ENCODE measurements around the gene HTRA3. TPM values are rescaled to one million over a fixed set of nuclear protein-coding genes. Genes with fewer than 3 reads are reported as not detected.

Gene HTRA3
- total and polyA plus RNA-seq, 2 experiments from 2014 or later = 19.4 to 34.9 TPM

GRCh38 chr4:8308856-8309771 is 39.6 kb downstream of the HTRA3 start:
- no peak overlapping the region for H3K27ac ChIP-seq
- H4K20me1 ChIP-seq (ENCODE audit: insufficient read depth, poor library complexity, severe bottlenecking) = no peaks in the 10 kb centered on the region
- no peaks in the 10 kb centered on the region for H3K79me2 ChIP-seq
- 79% methylated on average over 24 of the region's 24 CpGs for WGBS (ENCODE audit: low lambda C conversion rate, missing lambda C conversion rate)
- H2AFZ ChIP-seq = no peak overlapping the region
- no peak overlapping the region for H3K4me3 ChIP-seq
- DNase-seq (ENCODE audit: low spot score) = no peak
- no peak overlapping the region for H3K4me2 ChIP-seq
- H3K27me3 ChIP-seq = no peaks in the 10 kb centered on the region
- H3K36me3 ChIP-seq (replicated peaks; ENCODE audit: insufficient read depth, low read depth) = no peaks in the 10 kb centered on the region
- H3K9me2 ChIP-seq (replicated peaks; ENCODE audit: insufficient read depth) = no peaks in the 10 kb centered on the region
- no peaks in the 10 kb centered on the region for H3K4me1 ChIP-seq (ENCODE audit: insufficient read depth)
- H3K9me3 ChIP-seq (ENCODE audit: low read depth) = no peaks in the 10 kb centered on the region
- TF ChIP-seq EZH2 (IDR thresholded peaks at IDR 0.05; ENCODE audit: borderline replicate concordance) = no peak
- no peak for TF ChIP-seq EZH2phosphoT487 (IDR thresholded peaks at IDR 0.05; ENCODE audit: low read depth, severe bottlenecking, unreplicated experiment)
- no peak for TF ChIP-seq CTCF (IDR thresholded peaks at IDR 0.05; ENCODE audit: poor library complexity)

DNA sequence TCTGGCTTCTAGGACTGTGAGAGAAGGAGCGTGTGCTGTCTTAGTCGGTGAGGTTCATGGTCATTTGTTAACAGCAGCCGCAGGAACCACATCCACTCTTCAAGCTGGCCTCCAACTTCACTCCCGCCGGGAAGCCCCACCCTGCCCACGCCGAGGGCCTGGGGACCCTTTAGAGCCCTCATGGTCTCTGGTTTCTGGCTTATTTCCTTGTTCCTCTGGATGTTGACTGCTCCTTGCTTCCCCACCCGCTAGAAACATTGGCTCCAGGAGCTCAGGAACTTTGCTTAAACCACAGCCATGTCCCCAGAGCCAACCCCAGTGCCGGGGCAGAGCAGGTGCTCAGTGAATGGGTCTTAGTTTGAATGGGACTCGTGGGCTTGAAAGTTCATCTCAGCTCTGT is 40.8 kb downstream of the HTRA3 start:
- Histone ChIP-seq H4K20me1 (ENCODE audit: insufficient read depth, poor library complexity, severe bottlenecking) (no peaks in the 10 kb centered on the region), H3K9me3 (ENCODE audit: low read depth) (no peaks in the 10 kb centered on the region), H2AFZ (no peak overlapping the region), H3K4me1 (ENCODE audit: insufficient read depth) (peaks cover 3% of the 10 kb centered on the region), H3K9me2 (replicated peaks; ENCODE audit: insufficient read depth) (no peaks in the 10 kb centered on the region), H3K4me3 (no peak overlapping the region), H3K4me2 (no peak overlapping the region), H3K27ac (no peak overlapping the region), H3K27me3 (no peaks in the 10 kb centered on the region), H3K36me3 (replicated peaks; ENCODE audit: insufficient read depth, low read depth) (no peaks in the 10 kb centered on the region), H3K79me2 (no peaks in the 10 kb centered on the region)
- WGBS (ENCODE audit: low lambda C conversion rate, missing lambda C conversion rate) = 92% methylated on average over 10 of the region's 10 CpGs
- TF ChIP-seq EZH2 (IDR thresholded peaks at IDR 0.05; ENCODE audit: borderline replicate concordance) (no peak), EZH2phosphoT487 (IDR thresholded peaks at IDR 0.05; ENCODE audit: low read depth, severe bottlenecking, unreplicated experiment) (no peak), CTCF (IDR thresholded peaks at IDR 0.05; ENCODE audit: poor library complexity) (no peak)
- no peak for DNase-seq (ENCODE audit: low spot score)

GRCh38 chr4:8311101-8312068 is 41.8 kb downstream of the HTRA3 start:
- DNase-seq (ENCODE audit: low spot score) = no peak
- Histone ChIP-seq H3K4me3 (no peak overlapping the region), H3K9me3 (ENCODE audit: low read depth) (no peaks in the 10 kb centered on the region), H3K79me2 (no peaks in the 10 kb centered on the region), H3K36me3 (replicated peaks; ENCODE audit: insufficient read depth, low read depth) (no peaks in the 10 kb centered on the region), H2AFZ (no peak overlapping the region), H3K9me2 (replicated peaks; ENCODE audit: insufficient read depth) (no peaks in the 10 kb centered on the region), H3K4me2 (no peak overlapping the region), H3K27ac (no peak overlapping the region), H4K20me1 (ENCODE audit: insufficient read depth, poor library complexity, severe bottlenecking) (no peaks in the 10 kb centered on the region), H3K27me3 (no peaks in the 10 kb centered on the region), H3K4me1 (ENCODE audit: insufficient read depth) (peaks cover 14% of the 10 kb centered on the region)
- TF ChIP-seq EZH2phosphoT487 (IDR thresholded peaks at IDR 0.05; ENCODE audit: low read depth, severe bottlenecking, unreplicated experiment) (no peak), EZH2 (IDR thresholded peaks at IDR 0.05; ENCODE audit: borderline replicate concordance) (no peak), CTCF (IDR thresholded peaks at IDR 0.05; ENCODE audit: poor library complexity) (no peak)
- WGBS (ENCODE audit: low lambda C conversion rate, missing lambda C conversion rate) = 85% methylated on average over 13 of the region's 13 CpGs

Data from hepatocyte (in vitro differentiated cells).